ENCODE measurements around the gene ABCC8. TPM values are rescaled to one million over a fixed set of nuclear protein-coding genes. Genes with fewer than 3 reads are reported as not detected.
A peak's percentile ranks its signal among the peaks of the same experiment; 100 is the strongest.
"Not testable (repeated sequence)": the region's sequence is repeated elsewhere in the genome, so short reads cannot be mapped to it uniquely, and the experiment has no call there.

ABCC8 gene
- total RNA-seq, 2 donors from 2014 or later, result not detected

GRCh38 chr11:17428261-17428660, 48.4 kb downstream of the ABCC8 start:
- Mint-ChIP-seq H3K36me3 (ENCODE audit: low read depth) (peaks cover 3% of the 10 kb centered on the region), H3K27me3 (peaks cover 40% of the 10 kb centered on the region), H3K27ac (no peak overlapping the region), H3K4me1 (peaks cover 3% of the 10 kb centered on the region), H3K4me3 (no peak overlapping the region)
- no peak for DNase-seq
- H3K9me3 ChIP-seq (ENCODE audit: control insufficient read depth, low read length, poor library complexity, severe bottlenecking), result no peaks in the 10 kb centered on the region
- no peak for ATAC-seq

DNA sequence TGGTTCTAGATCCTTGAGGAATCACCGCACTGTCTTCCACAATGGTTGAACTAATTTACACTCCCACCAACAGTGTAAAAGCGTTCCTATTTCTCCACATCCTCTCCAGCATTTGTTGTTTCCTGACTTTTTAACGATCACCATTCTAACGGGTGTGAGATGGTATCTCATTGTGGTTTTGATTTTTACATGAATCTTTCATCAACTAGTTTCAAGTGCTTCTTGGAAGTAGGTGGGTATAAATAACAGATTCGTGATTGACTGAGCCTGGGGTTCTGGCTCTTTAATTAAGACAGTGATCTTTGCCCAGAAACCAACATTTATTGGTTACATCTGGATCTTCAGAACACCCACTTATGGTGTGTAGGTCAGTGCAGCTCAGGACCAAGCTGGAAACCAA, 50.4 kb downstream of the ABCC8 start:
- peaks cover 47% of the 10 kb centered on the region for H3K27me3 Mint-ChIP-seq
- not testable (repeated sequence) for H3K4me3 Mint-ChIP-seq; DNase-seq; H3K9me3 ChIP-seq (ENCODE audit: control insufficient read depth, low read length, poor library complexity, severe bottlenecking); H3K36me3 Mint-ChIP-seq (ENCODE audit: low read depth); ATAC-seq; H3K4me1 Mint-ChIP-seq; H3K27ac Mint-ChIP-seq

- Mint-ChIP-seq H3K27ac (no peak overlapping the region), H3K27me3 (peaks cover 49% of the 10 kb centered on the region), H3K36me3 (ENCODE audit: low read depth) (peaks cover 1% of the 10 kb centered on the region), H3K4me3 (no peak overlapping the region), H3K4me1 (peaks cover 6% of the 10 kb centered on the region)
- H3K9me3 ChIP-seq (ENCODE audit: control insufficient read depth, low read length, poor library complexity, severe bottlenecking), result no peaks in the 10 kb centered on the region
- ATAC-seq, result no peak
- no peak for DNase-seq
Observed at GRCh38 chr11:17423533-17424310, 52.9 kb downstream of the ABCC8 start.

DNA sequence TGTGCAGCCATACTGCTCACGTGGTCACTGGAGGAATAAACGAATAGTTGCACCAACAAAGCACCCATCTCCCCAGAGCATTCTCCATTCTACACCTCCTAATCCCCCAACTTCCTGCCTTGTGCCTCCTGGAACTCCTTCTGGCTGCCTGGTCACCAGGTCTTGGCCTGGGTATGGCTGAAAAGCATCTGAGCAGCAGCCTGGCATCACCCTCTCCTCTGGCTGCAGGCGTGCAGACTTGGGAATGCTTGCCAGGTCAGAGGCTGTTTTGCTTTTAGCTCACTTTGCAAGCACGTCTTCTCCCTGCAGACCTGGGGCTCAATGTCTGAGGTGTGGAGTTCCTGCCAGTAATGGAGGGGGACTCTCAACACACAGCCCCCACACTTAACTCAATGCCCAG, 54.9 kb downstream of the ABCC8 start:
- no peaks in the 10 kb centered on the region for H3K9me3 ChIP-seq (ENCODE audit: control insufficient read depth, low read length, poor library complexity, severe bottlenecking)
- Mint-ChIP-seq H3K27me3 (peaks cover 63% of the 10 kb centered on the region), H3K4me1 (peaks cover 6% of the 10 kb centered on the region), H3K4me3 (peak overlapping the region; percentile 34), H3K36me3 (ENCODE audit: low read depth) (no peaks in the 10 kb centered on the region), H3K27ac (no peak overlapping the region)
- DNase-seq (no peak), ATAC-seq (no peak)

GRCh38 chr11:17418444-17419081, 58.1 kb downstream of the ABCC8 start:
- Mint-ChIP-seq H3K27ac (no peak overlapping the region), H3K36me3 (ENCODE audit: low read depth) (peaks cover 4% of the 10 kb centered on the region), H3K4me3 (no peak overlapping the region), H3K27me3 (peaks cover 86% of the 10 kb centered on the region), H3K4me1 (peaks cover 13% of the 10 kb centered on the region)
- DNase-seq, result no peak
- no peaks in the 10 kb centered on the region for H3K9me3 ChIP-seq (ENCODE audit: control insufficient read depth, low read length, poor library complexity, severe bottlenecking)
- no peak for ATAC-seq

DNA sequence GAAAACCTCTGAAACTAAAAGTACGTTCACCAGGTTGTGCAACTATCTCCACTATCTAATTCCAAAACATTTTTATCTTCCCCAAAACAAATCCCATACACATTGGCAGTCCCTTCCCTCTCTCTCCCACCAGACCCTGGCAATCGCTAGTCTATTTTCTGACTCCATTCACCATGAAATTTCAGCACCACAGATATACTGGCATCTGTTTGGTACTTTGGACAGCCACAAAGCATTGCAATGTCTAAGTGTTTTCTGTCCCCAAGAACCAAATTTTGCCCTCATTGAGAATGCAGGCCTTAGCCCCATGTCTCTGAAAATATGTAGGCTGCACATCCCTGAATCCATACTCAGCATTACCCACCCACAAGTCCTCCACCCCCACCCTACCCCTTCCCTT, 60.2 kb downstream of the ABCC8 start:
- H3K27me3 Mint-ChIP-seq, result peaks cover 85% of the 10 kb centered on the region
- no peaks in the 10 kb centered on the region for H3K9me3 ChIP-seq (ENCODE audit: control insufficient read depth, low read length, poor library complexity, severe bottlenecking)
- H3K4me3 Mint-ChIP-seq, result no peak overlapping the region
- peaks cover 10% of the 10 kb centered on the region for H3K4me1 Mint-ChIP-seq
- H3K36me3 Mint-ChIP-seq (ENCODE audit: low read depth), result peaks cover 4% of the 10 kb centered on the region
- no peak overlapping the region for H3K27ac Mint-ChIP-seq
- DNase-seq (no peak), ATAC-seq (no peak)

DNA sequence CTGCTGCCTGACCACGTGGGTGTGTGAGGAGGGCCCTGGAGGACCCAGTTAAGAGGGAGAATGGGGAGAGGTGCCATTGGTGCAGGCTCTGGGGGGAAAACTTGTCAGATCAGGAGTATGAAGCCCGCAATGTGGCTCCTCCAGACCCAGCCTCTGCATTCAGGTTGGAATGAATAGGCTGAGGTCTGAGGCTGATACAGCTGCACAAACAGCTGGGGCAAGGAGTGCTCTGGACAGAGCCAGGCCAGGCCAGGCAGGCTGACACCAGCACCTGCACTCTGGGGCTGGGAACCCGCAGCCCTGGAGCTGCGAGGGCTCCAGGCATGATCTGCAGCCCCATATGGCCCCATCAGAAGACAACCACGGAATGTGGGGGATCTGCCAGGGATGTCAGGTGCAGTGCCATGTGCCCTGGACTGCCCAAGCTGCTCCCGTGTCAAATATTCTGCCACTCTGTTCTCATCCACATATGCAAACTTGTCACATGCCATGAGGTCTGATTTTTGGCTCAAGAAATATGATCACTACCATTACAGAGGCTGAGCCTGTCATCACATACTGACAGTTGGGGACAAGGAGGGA, 61.0 kb downstream of the ABCC8 start:
- Mint-ChIP-seq H3K4me1 (peaks cover 10% of the 10 kb centered on the region), H3K27me3 (peaks cover 84% of the 10 kb centered on the region), H3K36me3 (ENCODE audit: low read depth) (peaks cover 4% of the 10 kb centered on the region), H3K27ac (no peak overlapping the region), H3K4me3 (no peak overlapping the region)
- DNase-seq (no peak), ATAC-seq (no peak)
- H3K9me3 ChIP-seq (ENCODE audit: control insufficient read depth, low read length, poor library complexity, severe bottlenecking), result no peaks in the 10 kb centered on the region

GRCh38 chr11:17414992-17415391, 61.7 kb downstream of the ABCC8 start:
- Mint-ChIP-seq H3K4me3 (no peak overlapping the region), H3K4me1 (peaks cover 10% of the 10 kb centered on the region), H3K27ac (no peak overlapping the region), H3K27me3 (peaks cover 78% of the 10 kb centered on the region), H3K36me3 (ENCODE audit: low read depth) (peaks cover 4% of the 10 kb centered on the region)
- DNase-seq (no peak), ATAC-seq (no peak)
- no peaks in the 10 kb centered on the region for H3K9me3 ChIP-seq (ENCODE audit: control insufficient read depth, low read length, poor library complexity, severe bottlenecking)

DNA sequence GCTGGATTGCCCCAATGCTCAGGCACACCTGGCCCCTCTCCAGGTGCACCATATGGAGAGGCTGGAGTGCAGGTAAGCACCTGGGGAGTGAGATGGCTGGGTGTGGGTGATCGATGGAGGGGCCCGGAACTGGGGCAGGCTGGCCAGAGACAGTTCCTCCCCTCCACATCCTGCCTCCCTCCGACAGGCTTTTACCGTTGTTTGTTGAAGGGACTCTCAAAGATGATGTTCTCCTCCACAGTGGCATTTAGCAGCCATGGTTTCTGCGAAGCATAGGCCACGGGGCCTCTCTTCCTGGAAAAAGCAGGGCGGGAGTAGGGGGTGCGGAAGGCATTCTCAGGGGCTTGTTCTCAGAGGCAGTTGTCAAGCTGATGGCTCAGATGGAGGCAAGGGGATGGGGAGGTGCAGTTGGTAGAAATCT, 62.3 kb downstream of the ABCC8 start:
- no peak for DNase-seq
- H3K4me1 Mint-ChIP-seq, result peaks cover 10% of the 10 kb centered on the region
- H3K4me3 Mint-ChIP-seq, result no peak overlapping the region
- no peaks in the 10 kb centered on the region for H3K9me3 ChIP-seq (ENCODE audit: control insufficient read depth, low read length, poor library complexity, severe bottlenecking)
- peak overlapping the region; percentile 6 for H3K27ac Mint-ChIP-seq
- H3K36me3 Mint-ChIP-seq (ENCODE audit: low read depth), result peaks cover 4% of the 10 kb centered on the region
- peaks cover 72% of the 10 kb centered on the region for H3K27me3 Mint-ChIP-seq
- no peak for ATAC-seq

- Mint-ChIP-seq H3K36me3 (ENCODE audit: low read depth) (peaks cover 4% of the 10 kb centered on the region), H3K27ac (peak overlapping the region; percentile 6), H3K4me3 (no peak overlapping the region), H3K27me3 (peaks cover 65% of the 10 kb centered on the region), H3K4me1 (peaks cover 10% of the 10 kb centered on the region)
- DNase-seq (no peak), ATAC-seq (no peak)
- no peaks in the 10 kb centered on the region for H3K9me3 ChIP-seq (ENCODE audit: control insufficient read depth, low read length, poor library complexity, severe bottlenecking)
Observed at GRCh38 chr11:17413414-17414316, 63.0 kb downstream of the ABCC8 start.

GRCh38 chr11:17412488-17413180, 64.0 kb downstream of the ABCC8 start:
- DNase-seq (no peak), ATAC-seq (no peak)
- H3K4me3 Mint-ChIP-seq, result no peak overlapping the region
- H3K27me3 Mint-ChIP-seq, result peaks cover 55% of the 10 kb centered on the region
- H3K27ac Mint-ChIP-seq, result no peak overlapping the region
- peaks cover 4% of the 10 kb centered on the region for H3K36me3 Mint-ChIP-seq (ENCODE audit: low read depth)
- peaks cover 10% of the 10 kb centered on the region for H3K4me1 Mint-ChIP-seq
- H3K9me3 ChIP-seq (ENCODE audit: control insufficient read depth, low read length, poor library complexity, severe bottlenecking), result no peaks in the 10 kb centered on the region

- H3K4me1 Mint-ChIP-seq, result peaks cover 8% of the 10 kb centered on the region
- no peak overlapping the region for H3K27ac Mint-ChIP-seq
Observed at GRCh38 chr11:17411418-17411817, 65.2 kb downstream of the ABCC8 start.

More at GRCh38 chr11:17411418-17411817, 65.2 kb downstream of the ABCC8 start:
- peaks cover 2% of the 10 kb centered on the region for H3K36me3 Mint-ChIP-seq (ENCODE audit: low read depth)
- ATAC-seq (no peak), DNase-seq (no peak)
- no peaks in the 10 kb centered on the region for H3K9me3 ChIP-seq (ENCODE audit: control insufficient read depth, low read length, poor library complexity, severe bottlenecking)
- H3K27me3 Mint-ChIP-seq, result peaks cover 42% of the 10 kb centered on the region
- H3K4me3 Mint-ChIP-seq, result no peak overlapping the region

Data from T-helper 17 cell (primary cell).